Measurements from ENCODE around the gene ASCC2.
"Not testable (repeated sequence)": the region's sequence is repeated elsewhere in the genome, so short reads cannot be mapped to it uniquely, and the experiment has no call there.

Gene ASCC2

GRCh38 chr22:29755889-29756288, 82.2 kb downstream of the ASCC2 start:
- no peak for DNase-seq (ENCODE audit: low read depth)

DNA sequence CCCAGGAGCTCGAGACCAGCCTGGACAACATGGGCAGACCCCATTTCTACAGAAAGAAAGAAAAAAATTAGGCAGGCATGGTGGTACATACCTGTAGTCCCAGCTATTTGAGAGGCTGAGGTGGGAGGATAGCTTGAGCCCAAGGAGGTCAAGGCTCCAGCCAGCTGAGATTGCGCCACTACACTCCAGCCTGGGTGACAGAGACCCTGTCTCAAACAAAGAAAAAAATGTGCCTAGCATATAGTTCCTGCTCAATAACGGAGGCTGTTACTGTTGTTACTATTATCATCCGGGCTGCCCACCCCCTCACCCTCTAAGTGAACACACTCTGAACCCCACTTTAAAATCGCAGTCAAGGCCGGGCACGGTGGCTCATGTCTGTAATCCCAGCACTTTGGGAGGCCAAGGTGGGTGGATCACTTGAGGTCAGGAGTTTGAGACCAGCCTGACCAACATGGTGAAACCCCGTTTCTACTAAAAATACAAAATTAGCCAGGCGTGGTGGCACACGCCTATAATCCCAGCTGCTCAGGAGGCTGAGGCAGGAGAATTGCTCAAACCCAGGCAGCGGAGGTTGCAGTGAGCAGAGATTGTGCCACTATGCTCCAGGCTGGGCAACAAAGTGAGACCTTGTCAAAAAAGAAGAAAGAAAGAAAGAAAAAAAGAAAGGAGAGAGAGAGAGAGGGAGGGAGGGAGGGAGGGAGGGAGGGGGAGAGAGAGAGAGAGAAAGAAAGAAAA, 83.2 kb downstream of the ASCC2 start:
- not testable (repeated sequence) for DNase-seq (ENCODE audit: low read depth)

DNA sequence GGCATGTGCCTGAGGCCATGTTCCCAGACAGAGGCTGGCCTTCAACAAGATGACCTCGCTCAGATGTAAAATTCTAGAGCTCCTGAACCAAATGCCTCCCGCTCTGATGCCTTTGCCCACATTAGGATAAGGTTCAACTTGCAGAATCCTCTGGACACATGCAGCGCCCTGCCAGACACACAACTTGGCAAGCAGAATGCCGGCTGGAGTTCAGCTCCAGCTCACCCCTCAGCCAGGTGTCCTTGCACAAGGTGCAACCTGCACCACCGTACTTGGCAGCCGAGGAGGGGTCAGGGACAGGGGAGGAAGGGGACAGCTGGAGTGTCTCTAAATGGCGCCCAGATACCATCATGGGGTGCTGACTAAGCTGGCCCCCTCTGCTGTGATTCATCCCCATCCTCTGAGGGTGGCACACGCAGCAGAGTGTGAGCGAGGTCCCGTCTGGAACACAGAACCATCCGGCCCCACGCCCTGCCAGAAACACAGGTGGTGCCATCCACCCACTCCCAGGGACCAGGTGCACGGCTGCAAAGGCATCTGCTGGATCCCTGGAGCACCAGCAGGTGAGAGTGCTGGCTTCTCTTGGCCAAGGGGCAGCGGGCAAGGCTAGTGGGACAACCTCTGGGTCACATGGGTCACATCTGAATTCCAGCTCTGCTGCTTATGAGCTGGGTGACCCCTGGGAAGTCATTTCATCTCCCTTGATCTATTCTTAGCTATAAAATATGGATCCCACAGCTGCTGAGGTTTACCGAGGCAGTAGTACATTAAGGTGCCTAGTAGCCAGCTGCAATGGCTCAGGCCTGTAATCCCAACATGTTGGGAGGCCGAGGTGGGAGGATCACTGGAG, 84.0 kb downstream of the ASCC2 start:
- DNase-seq (ENCODE audit: low read depth), result no peak

GRCh38 chr22:29751669-29752068, 86.4 kb downstream of the ASCC2 start:
- DNase-seq (ENCODE audit: low read depth), result no peak

DNA sequence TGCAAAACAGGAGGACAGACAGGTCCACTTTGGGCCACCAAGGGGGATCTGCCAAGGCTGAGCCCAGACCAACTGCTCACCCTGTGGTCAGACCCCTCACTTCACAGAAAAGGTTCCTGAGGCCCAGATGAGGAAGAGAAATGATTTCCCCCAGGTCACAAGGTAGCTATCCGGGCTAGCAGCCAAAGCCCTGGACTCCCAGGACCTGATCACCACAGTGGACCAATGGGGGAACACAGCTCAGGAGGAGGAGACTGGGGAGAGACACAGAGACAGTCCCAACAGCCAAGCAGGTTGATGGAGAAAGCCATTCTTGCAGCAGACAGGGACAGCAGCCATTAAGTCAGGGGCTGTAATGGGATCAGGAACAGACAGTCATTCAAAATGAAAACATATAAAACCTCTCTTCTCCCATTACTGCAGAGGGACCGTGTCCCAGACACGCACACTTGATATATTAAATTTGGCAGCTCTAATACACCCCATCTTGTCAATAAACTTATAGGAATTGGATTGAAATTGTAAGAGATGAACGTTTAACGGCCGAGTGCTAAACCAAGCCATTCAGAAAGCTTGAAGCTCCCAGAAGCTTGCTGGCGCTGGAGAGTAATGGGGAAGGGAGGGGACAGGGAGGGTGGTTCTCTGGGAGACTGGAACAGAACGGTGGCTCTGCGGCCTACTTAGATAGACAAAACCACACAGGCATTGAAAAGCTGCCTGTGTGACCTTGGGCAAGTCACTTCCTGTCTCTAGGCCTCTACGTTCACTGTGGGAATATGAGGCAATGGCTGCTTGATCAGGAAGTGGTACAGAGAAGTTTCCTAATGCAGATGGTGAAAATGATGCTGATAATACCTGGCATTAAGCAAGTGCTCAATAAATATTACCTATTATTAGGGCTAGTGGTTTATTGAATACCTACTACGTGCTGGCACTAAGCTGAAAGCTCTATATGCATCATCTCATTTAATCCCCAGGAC, 87.2 kb downstream of the ASCC2 start:
- DNase-seq (ENCODE audit: low read depth), result peak; percentile 35

DNA sequence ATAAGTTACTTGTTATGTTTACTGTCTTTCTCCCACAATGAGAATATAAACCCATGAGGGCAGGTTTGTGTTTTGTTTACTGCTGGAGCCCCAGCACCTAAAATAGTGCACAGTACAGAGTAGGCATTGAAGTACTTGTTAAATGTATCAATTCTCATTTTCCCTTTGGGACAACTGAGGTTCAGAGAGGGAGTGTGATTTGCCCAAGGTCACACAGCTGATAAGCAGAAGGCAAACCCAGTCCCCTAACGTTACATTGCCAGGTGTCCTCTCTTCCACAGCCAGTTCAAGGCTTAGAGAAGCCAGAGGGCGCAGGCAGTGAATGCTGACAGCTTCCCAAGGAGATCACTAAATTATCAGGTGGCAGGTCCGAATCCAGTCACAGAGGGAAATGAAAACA, 88.0 kb downstream of the ASCC2 start:
- no peak for DNase-seq (ENCODE audit: low read depth)

DNA sequence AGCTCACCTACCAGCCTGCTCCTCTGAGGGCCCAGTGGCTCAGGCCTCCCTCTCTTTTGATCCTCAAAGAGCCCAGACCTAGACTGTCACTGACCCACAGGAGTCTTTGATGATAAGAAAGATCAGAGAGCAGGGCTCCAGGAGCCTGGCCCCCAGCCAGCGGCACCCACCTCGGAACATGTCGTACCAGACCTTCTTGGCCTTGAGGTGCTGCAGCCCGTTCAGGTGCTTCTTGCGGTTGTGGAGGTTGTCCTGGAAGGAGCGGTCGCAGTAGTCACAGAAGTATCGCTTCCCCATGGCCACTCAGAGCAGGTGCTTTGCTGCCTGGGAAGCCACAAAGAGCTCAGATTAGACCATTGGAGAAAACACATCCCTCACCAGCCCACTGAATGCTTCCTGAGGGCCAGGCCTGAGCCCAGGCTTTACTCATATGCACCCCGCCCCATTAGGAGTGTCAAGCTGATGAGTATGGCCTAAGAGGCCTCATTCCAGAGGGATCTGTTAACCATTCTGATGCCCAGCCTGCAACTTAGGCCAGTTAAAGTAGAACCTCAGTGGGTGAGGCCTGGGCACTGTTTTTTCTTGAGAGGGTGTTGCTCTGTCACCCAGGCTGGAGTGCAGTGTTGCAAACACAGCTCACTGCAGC, 89.7 kb downstream of the ASCC2 start:
- peak; percentile 30 for DNase-seq (ENCODE audit: low read depth)

DNA sequence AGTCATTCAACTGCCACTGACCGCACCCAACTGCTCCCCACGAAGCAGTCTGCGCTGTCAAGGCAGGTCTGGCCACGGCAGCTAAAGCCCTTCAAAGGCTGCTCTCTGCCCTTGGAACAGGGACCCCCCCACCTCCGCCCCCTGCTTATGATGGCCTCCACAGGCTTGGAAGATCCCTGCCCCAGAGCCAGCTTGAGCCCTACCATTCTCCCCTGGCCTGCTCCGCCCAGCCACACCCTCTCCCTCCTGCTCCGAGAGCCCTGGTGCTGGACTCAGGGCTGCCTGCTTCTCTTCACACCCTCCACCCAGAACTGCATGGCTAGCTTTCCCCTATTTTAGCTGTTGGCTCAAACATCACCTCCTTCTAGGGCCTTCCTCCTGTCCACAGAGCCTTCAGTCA, 90.2 kb downstream of the ASCC2 start:
- no peak for DNase-seq (ENCODE audit: low read depth)

DNA sequence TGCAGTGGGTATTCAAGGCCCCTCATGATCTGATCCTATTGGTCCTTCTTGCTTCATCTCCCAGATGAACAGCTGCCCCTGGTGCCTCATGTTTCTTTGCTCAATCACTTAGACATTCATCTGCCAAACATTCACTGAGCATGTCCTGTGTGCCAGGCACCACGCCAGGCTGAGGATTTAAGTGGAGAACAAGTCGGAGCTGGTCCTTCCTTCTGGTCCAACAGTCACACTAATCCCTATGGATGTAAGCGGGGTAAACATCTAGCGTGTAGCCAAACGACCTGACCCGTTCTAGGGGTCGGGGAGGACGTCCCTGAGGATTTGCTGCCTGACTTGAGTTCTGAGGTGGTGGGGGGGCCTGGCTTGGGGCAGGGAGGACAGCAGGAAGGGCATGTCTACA, 93.2 kb downstream of the ASCC2 start:
- no peak for DNase-seq (ENCODE audit: low read depth)

DNA sequence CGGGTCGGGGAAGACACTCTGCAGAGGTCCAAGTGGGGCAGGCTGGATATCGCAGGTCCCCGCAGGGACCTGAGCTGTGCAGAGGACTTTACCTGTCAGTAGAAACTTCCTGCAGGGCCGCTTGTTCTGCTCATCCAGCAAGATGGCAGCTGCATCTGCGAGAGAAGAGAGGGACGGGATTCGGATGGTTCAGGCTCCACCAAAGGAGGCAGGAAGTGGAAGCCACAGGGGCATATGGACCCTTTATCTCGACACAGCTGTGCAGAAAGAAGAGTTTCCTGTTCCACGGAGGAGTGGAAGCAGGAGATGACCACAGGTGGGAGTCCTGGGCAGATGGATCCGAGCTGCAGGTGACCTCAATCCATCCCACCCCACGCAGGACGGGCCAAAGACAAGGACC, 95.7 kb downstream of the ASCC2 start:
- DNase-seq (ENCODE audit: low read depth), result no peak

DNA sequence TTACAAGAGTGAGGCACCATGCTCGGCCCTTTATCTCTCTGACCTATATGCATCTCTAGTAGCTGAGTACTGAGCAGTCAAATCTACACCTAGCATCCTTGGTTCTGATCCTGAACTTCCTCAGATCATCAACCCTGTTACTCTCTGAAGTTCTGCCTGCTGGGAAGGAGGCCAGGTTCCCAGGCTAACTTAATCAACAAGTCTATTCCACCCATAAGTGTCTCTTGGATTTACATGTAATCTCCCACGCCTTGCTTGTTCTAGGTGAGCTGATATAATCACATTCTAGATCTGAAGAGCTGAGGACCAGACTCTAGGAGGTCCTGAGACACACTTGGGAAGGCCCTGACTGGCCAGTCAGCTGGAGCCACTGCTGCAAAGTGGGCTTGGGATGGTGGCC, 96.1 kb downstream of the ASCC2 start:
- DNase-seq (ENCODE audit: low read depth), result no peak

DNA sequence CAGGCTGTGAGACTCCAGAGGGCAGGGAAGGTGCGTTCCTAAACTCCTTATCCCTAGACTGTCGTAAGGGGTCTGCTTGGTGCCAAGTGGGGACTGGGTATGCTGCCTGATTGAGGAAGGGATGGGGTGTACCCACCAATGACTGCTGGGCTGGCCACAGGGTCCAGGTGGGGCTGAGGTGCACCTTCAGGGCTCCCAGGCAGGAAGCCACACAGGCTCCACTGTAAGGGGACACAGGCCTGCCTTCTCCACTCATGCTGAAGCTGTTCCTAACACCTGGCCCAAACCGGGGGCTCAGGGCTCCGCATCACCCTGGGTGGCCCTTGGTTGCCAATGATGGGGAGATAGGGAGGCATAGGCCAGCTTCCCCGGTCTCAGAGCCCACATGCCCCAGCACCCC, 97.9 kb downstream of the ASCC2 start:
- no peak for DNase-seq (ENCODE audit: low read depth)

DNA sequence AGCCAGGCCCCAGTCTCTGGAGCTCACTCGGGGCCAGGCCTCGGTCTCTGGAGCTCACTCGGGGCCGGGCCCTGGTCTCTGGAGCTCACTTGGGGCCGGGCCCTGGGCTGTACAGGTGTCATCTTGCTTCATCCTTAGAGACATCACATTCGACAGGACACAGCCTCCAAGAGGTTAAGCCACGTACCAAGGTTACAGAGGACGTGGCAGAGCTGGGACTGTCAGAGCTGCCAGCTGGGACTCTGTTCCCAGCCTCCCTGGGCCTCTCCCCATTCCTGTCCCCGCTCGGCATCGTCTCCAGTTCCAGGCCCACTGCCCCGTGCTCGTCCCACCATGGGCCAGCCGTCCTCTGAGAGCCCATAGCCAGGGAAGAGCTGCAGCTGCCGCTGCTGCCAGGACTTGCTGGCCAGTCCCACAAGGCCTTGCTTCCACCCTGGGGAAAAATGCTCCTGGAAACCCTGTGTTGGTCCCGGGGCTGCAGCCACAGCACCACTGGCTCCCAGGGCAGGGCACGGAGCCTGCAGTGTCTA, 98.7 kb downstream of the ASCC2 start:
- DNase-seq (ENCODE audit: low read depth), result no peak

All from ELR (cell line).